HG02759 (cell line): ENCODE data around the gene ADARB1.

Experiments used
- ATAC-seq: cut with Tn5 transposase; IDR thresholded peaks from one replicate; pipeline ENCODE4 v1.9.1; 2021; ENCODE audit warnings: mild to moderate bottlenecking, moderate library complexity; ENCODE audit not compliant: unreplicated experiment

ADARB1 gene

GRCh38 chr21:45220714-45221490, 146.5 kb downstream of the ADARB1 start:
- no peak for ATAC-seq

- no peak for ATAC-seq
These were observed 147.6 kb downstream of the ADARB1 start for GRCh38 chr21:45222001-45222400.

GRCh38 chr21:45223236-45224185, 149.1 kb downstream of the ADARB1 start:
- no peak for ATAC-seq

GRCh38 chr21:45224189-45224938, 150.0 kb downstream of the ADARB1 start:
- ATAC-seq = no peak

- no peak for ATAC-seq
These were observed 150.8 kb downstream of the ADARB1 start for GRCh38 chr21:45225041-45225740.

GRCh38 chr21:45225741-45226327, 151.5 kb downstream of the ADARB1 start:
- no peak for ATAC-seq

- no peak for ATAC-seq
These were observed 152.4 kb downstream of the ADARB1 start for GRCh38 chr21:45226540-45227326.

GRCh38 chr21:45227735-45228134, 153.4 kb downstream of the ADARB1 start:
- ATAC-seq = no peak

GRCh38 chr21:45228171-45228641, 153.8 kb downstream of the ADARB1 start:
- no peak for ATAC-seq

- no peak for ATAC-seq
These were observed 154.4 kb downstream of the ADARB1 start for GRCh38 chr21:45228656-45229240.

GRCh38 chr21:45231705-45232104, 157.3 kb downstream of the ADARB1 start:
- ATAC-seq = no peak

GRCh38 chr21:45234127-45234526, 159.7 kb downstream of the ADARB1 start:
- no peak for ATAC-seq

- ATAC-seq = no peak
These were observed 160.6 kb downstream of the ADARB1 start for GRCh38 chr21:45234965-45235364.

- no peak for ATAC-seq
These were observed 161.1 kb downstream of the ADARB1 start for GRCh38 chr21:45235488-45235887.

GRCh38 chr21:45236481-45236880, 162.1 kb downstream of the ADARB1 start:
- ATAC-seq = no peak

GRCh38 chr21:45237401-45237800, 163.0 kb downstream of the ADARB1 start:
- ATAC-seq = no peak

GRCh38 chr21:45241357-45241756, 167.0 kb downstream of the ADARB1 start:
- no peak for ATAC-seq

- no peak for ATAC-seq
These were observed 169.2 kb downstream of the ADARB1 start for GRCh38 chr21:45243603-45244002.

GRCh38 chr21:45244799-45245340, 170.5 kb downstream of the ADARB1 start:
- ATAC-seq = no peak
